ENCODE results near the gene FBXO41.

The FBXO41 gene

GRCh38 chr2:73293534-73294171, 9.4 kb upstream of the FBXO41 start, which contains the start of gene EGR4:
TSS of gene EGR4 (minus strand) at chr2:73293548. CDS start at chr2:73293317, 231 bp downstream.
- TF ChIP-seq POLR2AphosphoS5 (IDR thresholded peaks at IDR 0.05; ENCODE audit: low read depth) (no peak), GABPA (IDR thresholded peaks at IDR 0.05; ENCODE audit: low read depth) (no peak), SPI1 (IDR thresholded peaks at IDR 0.05; ENCODE audit: borderline replicate concordance, low read depth) (no peak), CTCF (IDR thresholded peaks at IDR 0.05; ENCODE audit: insufficient read depth, low read length) (no peak)
- TF ChIP-seq, protein P1, sequence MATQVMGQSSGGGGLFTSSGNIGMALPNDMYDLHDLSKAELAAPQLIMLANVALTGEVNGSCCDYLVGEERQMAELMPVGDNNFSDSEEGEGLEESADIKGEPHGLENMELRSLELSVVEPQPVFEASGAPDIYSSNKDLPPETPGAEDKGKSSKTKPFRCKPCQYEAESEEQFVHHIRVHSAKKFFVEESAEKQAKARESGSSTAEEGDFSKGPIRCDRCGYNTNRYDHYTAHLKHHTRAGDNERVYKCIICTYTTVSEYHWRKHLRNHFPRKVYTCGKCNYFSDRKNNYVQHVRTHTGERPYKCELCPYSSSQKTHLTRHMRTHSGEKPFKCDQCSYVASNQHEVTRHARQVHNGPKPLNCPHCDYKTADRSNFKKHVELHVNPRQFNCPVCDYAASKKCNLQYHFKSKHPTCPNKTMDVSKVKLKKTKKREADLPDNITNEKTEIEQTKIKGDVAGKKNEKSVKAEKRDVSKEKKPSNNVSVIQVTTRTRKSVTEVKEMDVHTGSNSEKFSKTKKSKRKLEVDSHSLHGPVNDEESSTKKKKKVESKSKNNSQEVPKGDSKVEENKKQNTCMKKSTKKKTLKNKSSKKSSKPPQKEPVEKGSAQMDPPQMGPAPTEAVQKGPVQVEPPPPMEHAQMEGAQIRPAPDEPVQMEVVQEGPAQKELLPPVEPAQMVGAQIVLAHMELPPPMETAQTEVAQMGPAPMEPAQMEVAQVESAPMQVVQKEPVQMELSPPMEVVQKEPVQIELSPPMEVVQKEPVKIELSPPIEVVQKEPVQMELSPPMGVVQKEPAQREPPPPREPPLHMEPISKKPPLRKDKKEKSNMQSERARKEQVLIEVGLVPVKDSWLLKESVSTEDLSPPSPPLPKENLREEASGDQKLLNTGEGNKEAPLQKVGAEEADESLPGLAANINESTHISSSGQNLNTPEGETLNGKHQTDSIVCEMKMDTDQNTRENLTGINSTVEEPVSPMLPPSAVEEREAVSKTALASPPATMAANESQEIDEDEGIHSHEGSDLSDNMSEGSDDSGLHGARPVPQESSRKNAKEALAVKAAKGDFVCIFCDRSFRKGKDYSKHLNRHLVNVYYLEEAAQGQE (IDR thresholded peaks at IDR 0.05; ENCODE audit: insufficient replicate concordance, low read depth) = no peak
- peak within 1 kb of the TSS; percentile 55 for H3K4me3 ChIP-seq (replicated peaks; ENCODE audit: insufficient read depth, low read length)
- DNase-seq (ENCODE audit: low read depth in 1 of 2, low spot score in 1 of 2) = peak; percentile 70 to 85
- H3K27me3 ChIP-seq (ENCODE audit: insufficient read depth, poor library complexity, severe bottlenecking) = peaks cover 43% of the 10 kb centered on the region
- H3K27ac ChIP-seq (replicated peaks) = no peak within 1 kb of the TSS

GRCh38 chr2:73292906-73293533, 8.7 kb upstream of the FBXO41 start:
- DNase-seq (ENCODE audit: low read depth in 1 of 2, low spot score in 1 of 2) = no peak
- Histone ChIP-seq H3K4me3 (replicated peaks; ENCODE audit: insufficient read depth, low read length) (peak overlapping the region; percentile 55), H3K27me3 (ENCODE audit: insufficient read depth, poor library complexity, severe bottlenecking) (peaks cover 40% of the 10 kb centered on the region), H3K27ac (replicated peaks) (no peak overlapping the region)
- TF ChIP-seq GABPA (IDR thresholded peaks at IDR 0.05; ENCODE audit: low read depth) (no peak), SPI1 (IDR thresholded peaks at IDR 0.05; ENCODE audit: borderline replicate concordance, low read depth) (no peak), CTCF (IDR thresholded peaks at IDR 0.05; ENCODE audit: insufficient read depth, low read length) (no peak), POLR2AphosphoS5 (IDR thresholded peaks at IDR 0.05; ENCODE audit: low read depth) (no peak)
- TF ChIP-seq, protein P1 (IDR thresholded peaks at IDR 0.05; ENCODE audit: insufficient replicate concordance, low read depth) = no peak

DNA sequence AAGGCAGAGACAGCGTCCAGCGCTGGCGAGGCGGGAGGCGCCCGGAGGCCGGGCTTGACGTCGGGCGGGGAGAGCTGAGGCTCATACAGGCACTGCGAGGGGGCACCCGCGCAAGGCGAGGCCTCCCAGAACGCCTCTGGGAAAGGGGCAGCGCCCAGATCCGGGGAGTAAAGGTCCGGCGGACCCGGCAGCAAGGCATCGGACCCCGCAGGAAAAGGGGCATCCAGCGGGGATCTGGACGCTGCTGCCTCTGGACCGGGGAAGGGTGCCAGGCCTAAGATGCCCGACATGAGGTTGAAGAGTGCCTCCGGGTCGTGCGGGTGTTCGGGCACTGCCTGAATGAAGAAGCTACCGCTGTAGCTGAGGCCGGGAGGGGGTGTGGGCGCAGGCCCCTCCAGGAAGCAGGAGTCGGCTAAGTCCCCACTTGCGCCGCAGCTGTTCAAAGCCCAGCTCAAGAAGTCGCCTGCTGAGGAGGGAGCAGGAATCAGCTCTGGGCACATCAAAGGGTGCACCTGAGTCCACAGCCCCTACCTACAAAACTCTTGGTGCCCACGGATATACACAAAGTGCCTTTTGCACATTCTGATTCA, 8.1 kb upstream of the FBXO41 start:
- TF ChIP-seq, protein P1 (IDR thresholded peaks at IDR 0.05; ENCODE audit: insufficient replicate concordance, low read depth) = no peak
- no peak for TF ChIP-seq SPI1 (IDR thresholded peaks at IDR 0.05; ENCODE audit: borderline replicate concordance, low read depth)
- Histone ChIP-seq H3K27me3 (ENCODE audit: insufficient read depth, poor library complexity, severe bottlenecking) (peaks cover 40% of the 10 kb centered on the region), H3K27ac (replicated peaks) (no peak overlapping the region), H3K4me3 (replicated peaks; ENCODE audit: insufficient read depth, low read length) (no peak overlapping the region)
- DNase-seq (ENCODE audit: low read depth in 1 of 2, low spot score in 1 of 2) = no peak

All from HL-60 (cell line).